GM21529 (cell line): ENCODE data around the gene CDH15.
"Not testable (repeated sequence)": the region's sequence is repeated elsewhere in the genome, so short reads cannot be mapped to it uniquely, and the experiment has no call there.

Source experiments
- ATAC-seq: cut with Tn5 transposase; IDR thresholded peaks from one replicate; pipeline ENCODE4 v1.9.1; 2021; ENCODE audit not compliant: unreplicated experiment

Gene CDH15

DNA sequence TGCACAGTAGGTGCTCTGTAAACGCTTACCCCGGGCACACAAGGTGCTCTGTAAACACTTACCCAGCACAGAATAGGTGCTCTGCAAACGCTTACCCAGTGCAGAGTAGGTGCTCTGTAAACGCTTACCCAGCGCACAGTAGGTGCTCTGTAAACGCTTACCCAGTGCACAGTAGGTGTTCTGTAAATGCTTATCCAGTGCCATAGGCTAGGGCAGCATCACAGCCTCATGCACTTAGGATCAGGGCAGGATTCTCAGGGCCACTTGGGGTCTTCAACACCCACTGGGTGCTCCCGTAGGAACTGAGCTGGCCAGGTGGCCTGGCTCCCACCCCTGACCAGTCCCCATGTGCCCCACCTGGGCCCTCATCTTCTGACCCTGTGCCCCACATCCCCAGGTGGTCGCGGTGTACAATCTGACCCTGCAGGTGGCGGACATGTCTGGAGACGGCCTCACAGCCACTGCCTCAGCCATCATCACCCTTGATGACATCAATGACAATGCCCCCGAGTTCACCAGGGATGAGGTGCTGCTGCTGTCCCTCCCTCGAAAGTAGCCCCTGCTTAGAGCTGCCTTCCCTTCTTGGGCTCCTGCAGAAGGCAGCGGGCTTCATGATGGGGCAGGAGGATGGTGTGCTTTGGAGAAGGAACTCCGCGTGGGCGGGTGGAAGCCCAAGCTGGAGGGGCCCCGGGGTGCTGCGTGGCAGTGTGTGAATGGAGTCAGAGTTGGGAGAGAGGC lies 15.7 kb downstream of the CDH15 start:
- no peak for ATAC-seq

DNA sequence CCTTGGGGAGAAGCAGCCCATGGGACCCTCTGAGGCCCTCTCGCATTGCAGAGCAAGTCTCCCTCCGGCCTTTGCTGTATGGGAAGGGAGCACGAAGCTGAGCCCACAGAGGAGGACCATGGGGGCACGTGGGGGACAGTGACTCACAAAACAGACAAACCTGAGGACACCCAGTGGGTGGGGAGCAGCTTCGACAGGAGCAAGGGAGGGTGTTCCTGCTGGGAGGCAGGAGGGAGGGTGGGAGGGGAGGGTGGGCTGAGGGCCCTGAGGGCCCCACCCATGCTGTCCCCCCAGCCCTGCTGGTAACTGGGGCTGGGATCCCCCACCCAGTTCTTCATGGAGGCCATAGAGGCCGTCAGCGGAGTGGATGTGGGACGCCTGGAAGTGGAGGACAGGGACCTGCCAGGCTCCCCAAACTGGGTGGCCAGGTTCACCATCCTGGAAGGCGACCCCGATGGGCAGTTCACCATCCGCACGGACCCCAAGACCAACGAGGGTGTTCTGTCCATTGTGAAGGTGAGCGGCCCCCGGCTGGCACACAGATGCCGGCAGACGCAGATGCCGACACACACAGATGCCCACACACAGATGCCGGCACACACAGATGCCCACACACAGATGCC lies 16.3 kb downstream of the CDH15 start:
- ATAC-seq: no peak

DNA sequence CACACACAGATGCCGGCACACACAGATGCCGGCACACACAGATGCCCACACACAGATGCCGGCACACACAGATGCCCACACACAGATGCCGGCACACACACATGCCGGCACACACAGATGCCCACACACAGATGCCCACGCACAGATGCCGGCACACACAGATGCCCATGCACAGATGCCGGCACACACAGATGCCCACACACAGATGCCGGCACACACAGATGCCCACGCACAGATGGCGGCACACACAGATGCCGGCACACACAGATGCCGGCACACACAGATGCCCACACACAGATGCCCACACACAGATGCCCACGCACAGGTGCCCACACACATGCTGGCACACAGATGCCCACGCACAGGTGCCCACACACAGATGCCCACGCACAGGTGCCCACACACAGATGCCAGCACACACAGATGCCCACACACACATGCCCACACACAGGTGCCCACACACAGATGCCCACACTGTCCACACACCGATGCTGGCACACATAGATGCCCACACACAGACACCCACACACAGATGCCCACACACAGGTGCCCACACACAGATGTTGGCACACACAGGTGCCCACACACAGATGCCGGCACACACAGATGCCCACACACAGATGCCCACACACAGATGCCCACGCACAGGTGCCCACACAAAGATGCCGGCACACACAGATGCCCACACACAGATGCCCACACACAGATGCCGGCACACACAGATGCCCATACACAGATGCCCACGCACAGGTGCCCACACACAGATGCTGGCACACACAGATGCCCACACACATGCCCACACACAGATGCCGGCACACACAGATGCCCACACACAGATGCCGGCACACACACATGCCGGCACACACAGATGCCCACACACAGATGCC lies 17.2 kb downstream of the CDH15 start:
- ATAC-seq: not testable (repeated sequence)

DNA sequence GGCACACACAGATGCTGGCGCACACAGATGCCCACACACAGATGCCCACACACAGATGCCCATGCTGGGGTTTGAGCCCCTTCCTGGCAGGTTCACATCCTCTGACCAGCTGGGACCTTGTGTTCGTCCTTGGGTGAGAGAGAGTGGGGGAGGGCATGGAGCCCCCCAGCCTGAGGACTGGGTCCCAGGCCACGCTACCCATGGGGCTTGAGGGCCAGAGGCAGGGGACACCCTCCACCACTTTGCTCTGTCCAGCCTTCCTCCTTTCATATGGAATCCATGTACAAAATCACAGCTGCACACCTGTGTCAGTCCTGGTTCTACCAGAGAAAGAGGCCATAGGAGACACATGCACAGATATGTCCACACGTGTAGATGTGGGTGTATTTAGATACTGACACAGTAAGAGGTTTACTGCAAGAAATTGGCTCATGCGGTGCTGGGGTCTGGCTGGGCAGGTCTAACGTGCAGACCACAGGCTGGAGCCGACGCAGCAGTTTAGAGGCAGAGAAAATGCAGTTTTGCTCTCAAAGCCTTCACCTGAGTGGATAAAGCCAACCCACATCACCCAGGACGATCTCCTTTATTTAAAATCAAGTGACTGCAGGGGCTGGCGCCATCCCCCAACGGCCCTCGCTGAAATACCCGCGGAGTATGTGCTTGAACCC lies 17.9 kb downstream of the CDH15 start:
- no peak for ATAC-seq

DNA sequence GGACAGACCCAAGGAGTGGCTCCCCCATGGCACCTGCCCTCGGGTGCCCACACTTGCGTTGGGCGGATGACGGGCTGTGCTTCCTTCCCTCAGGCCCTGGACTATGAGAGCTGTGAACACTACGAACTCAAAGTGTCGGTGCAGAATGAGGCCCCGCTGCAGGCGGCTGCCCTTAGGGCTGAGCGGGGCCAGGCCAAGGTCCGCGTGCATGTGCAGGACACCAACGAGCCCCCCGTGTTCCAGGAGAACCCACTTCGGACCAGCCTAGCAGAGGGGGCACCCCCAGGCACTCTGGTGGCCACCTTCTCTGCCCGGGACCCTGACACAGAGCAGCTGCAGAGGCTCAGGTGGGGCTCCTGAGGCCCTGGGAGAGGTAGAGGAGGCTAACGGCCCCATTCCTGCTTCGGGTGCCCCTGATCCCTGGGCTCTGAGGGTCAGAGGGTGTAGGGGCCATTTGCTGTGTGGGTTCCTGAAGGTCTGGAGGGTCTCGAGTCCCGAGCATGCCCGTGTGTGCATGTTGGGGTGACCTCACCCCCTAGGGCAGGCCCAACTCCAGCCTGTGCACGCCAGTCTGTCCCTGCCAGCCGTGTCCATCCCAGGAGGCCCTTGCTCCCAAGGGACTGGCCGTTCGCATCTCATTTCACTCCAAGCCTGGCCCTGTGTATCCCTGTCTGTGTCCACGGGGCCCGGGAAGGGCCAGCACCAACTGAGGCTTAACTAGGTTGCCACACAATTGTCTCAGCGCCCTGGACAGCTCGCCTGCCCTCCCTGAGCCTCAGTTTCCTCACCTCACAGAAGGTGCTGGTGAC lies 18.8 kb downstream of the CDH15 start:
- ATAC-seq: no peak

DNA sequence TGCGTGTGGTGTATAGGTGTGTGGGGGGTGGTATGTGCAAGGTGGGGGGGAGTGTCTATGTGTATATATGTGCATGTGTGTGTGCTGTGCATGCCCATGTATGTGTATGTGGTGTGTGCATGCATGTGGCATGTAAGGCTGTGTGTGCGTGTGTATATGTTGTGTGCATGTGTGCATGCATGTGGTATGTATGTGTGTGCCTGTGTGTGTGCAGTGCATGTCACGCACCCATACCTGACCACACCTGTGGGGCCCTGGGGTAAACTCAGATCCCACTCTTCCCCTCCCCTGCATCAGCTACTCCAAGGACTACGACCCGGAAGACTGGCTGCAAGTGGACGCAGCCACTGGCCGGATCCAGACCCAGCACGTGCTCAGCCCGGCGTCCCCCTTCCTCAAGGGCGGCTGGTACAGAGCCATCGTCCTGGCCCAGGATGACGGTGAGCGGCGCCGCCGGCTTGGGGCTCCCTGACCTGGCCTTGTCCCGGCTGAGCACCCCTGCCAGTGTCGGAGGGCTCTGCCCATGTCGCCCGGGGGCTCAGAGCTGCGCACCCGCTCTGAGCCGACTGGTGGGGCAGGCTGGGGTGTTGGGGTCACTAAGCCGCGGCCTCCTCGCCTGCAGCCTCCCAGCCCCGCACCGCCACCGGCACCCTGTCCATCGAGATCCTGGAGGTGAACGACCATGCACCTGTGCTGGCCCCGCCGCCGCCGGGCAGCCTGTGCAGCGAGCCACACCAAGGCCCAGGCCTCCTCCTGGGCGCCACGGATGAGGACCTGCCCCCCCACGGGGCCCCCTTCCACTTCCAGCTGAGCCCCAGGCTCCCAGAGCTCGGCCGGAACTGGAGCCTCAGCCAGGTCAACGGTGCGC lies 19.7 kb downstream of the CDH15 start:
- ATAC-seq: no peak

DNA sequence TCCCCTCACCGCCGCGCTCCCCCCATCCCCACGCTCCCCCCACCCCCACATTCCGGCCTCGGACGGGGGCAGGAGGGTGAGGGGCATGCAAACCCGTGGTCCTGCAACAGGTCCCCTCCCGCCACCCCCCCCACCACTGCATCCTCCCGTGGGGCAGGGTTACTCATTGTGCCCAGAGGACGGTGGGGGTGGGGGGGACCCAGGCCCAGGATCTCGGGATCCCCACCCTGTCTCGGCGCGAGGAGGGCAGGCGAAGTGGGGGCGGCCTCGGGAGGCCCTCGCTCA lies 20.3 kb downstream of the CDH15 start:
- ATAC-seq: peak; percentile 4

DNA sequence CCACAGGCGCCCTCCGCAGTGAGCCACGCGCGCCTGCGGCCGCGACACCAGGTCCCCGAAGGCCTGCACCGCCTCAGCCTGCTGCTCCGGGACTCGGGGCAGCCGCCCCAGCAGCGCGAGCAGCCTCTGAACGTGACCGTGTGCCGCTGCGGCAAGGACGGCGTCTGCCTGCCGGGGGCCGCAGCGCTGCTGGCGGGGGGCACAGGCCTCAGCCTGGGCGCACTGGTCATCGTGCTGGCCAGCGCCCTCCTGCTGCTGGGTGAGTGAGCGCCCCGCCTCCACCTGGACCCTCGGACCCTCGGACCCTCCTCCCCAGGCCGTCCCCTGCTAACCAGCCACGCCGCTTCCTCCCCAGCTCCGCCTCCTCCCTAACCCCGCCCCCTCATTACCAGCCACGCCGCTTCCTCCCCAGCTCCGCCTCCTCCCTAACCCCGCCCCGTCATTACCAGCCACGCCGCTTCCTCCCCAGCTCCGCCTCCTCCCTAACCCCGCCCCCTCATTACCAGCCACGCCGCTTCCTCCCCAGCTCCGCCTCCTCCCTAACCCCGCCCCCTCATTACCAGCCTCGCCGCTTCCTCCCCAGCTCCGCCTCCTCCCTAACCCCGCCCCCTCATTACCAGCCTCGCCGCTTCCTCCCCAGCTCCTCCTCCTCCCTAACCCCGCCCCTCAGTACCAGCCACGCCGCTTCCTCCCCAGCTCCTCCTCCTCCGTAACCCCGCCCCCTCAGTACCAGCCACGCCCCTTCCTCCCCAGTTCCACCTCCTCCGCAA lies 20.8 kb downstream of the CDH15 start:
- ATAC-seq: peak; percentile 34

DNA sequence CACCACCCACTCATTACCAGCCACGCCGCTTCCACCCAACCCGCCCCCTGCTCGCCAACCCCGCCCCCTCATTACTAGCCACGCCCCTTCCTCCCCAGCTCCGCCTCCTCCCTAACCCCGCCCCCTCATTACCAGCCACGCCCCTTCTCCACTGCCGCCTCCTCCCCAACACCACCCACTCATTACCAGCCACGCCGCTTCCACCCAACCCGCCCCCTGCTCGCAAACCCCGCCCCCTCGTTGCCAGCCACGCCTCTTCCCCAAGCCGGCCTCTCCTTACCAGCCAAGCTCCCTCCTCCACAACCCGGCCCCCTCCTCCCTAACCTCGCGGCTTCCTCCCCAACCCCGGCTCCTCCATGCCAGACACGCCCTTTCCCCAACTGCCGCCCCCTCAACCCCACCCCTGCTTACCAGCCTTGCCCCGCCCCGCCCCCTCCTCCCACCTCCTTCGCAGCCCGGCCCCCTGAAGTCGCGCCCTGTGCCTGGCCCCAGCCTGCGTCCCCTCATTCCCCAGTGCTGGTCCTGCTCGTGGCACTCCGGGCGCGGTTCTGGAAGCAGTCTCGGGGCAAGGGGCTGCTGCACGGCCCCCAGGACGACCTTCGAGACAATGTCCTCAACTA lies 21.5 kb downstream of the CDH15 start:
- ATAC-seq: peak; percentile 37

DNA sequence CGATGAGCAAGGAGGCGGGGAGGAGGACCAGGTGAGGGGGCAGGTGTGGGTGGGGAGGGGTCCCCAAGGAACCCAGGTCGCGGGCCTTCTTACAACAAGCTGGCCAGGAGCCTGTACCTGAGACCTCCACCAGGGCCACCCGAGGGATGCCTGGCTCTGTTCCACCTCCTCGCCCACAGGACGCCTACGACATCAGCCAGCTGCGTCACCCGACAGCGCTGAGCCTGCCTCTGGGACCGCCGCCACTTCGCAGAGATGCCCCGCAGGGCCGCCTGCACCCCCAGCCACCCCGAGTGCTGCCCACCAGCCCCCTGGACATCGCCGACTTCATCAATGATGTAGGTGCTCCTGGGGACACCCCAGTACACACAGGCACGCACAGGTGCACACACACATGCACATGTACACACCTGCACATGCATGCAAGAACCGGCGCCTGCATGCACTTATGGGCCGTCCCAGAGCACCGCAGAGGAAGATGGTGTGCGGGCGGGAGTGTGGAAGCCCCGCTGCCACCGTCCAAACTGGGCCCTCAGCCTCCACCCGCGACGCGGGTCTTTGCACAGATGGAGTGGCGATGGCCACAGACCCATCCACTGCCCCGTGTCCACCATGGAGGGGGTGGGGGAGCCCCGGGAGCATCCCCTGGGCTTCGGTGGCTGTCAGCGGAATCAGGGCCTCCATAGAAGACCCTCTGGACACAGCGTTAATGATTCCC lies 22.2 kb downstream of the CDH15 start:
- ATAC-seq: no peak

DNA sequence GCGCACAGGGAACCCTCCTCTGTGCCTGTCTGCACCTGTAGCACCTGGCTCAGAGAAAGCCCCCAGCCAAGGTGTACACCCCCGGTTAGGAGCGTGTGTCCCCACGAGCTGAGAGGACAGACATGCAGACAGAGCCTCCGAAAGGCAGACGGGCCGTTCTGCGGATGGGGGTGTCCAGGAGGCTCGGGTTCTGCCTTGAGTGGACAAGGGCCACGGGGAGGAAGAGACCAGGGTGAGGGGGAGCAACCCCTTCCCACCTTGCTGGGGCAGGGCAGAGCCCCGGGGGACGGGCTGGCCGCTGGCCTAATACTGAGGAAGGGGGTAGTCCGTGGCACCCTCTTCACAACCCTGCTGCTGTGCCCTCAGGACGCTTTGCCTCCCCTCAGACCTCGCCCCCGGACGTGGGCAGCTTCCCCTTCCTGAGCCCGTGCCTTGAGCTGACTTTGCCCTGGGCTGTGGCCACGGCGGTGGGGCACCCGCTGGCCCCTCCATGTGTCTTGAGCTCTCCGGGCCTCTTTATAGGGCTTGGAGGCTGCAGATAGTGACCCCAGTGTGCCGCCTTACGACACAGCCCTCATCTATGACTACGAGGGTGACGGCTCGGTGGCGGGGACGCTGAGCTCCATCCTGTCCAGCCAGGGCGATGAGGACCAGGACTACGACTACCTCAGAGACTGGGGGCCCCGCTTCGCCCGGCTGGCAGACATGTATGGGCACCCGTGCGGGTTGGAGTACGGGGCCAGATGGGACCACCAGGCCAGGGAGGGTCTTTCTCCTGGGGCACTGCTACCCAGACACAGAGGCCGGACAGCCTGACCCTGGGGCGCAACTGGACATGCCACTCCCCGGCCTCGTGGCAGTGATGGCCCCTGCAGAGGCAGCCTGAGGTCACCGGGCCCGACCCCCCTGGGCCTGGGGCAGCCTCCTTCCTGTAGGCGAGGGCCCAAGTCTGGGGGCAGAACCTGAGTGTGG lies 23.1 kb downstream of the CDH15 start:
- no peak for ATAC-seq

DNA sequence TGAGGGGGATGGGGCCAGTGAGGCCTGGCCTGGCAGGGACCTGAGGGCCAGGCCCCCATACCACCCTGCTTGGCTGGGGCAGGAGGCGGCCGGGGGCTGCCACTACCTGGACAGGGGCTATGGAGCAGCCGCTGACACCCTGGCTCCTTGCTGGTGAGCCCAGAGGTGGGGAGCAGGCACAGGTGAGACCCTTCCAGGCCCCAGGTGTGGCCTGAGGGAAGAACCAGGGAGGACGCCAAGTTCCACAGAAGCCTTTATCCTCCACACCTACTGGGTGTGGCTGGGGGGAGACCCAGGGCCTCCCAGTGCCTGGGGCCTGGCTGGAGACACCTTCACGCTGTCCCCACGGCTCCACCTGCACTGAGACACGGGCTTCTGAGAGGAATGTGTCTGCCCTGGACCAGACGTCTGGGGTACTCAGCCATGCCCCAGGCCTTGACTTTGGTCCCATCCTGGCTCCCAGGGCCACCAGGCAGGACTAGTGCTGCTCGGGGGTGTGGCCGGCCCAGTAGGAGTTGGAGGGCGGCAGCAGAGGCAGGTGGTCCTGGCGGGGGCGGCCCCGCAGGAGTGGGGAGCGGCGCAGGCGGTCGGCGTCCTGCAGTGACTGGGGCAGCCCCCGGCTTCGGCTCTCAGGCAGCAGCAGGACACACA lies 24.1 kb downstream of the CDH15 start:
- ATAC-seq: no peak

DNA sequence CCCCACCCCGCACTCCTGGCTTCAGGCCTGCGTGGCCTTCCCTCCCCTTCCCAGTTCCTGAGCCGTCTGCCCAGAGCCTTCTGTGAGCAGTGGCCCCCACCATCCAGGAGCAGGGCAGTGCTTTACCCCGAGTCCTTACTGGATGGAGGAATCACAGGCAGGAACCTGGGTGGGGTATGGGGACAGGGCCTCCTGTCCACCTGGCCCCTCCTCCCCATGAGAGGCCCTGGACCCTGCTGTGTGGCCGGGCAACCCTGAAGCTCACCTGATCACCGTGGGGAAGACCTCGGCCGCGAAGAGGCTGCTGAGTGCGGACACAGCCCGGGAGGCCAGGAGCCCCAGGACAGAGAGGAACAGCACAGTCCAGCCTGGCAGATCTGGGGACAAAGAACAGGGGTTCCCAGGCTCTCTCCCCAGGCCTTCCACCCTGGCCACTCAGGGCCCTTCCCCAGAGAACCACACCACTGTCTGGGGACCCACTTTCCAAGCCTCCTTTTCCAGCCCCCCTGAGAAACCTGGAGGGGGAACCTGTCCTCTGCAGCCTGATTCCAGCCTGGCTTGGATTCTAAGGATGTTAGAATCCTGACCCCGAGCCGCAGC lies 25.6 kb downstream of the CDH15 start:
- no peak for ATAC-seq

DNA sequence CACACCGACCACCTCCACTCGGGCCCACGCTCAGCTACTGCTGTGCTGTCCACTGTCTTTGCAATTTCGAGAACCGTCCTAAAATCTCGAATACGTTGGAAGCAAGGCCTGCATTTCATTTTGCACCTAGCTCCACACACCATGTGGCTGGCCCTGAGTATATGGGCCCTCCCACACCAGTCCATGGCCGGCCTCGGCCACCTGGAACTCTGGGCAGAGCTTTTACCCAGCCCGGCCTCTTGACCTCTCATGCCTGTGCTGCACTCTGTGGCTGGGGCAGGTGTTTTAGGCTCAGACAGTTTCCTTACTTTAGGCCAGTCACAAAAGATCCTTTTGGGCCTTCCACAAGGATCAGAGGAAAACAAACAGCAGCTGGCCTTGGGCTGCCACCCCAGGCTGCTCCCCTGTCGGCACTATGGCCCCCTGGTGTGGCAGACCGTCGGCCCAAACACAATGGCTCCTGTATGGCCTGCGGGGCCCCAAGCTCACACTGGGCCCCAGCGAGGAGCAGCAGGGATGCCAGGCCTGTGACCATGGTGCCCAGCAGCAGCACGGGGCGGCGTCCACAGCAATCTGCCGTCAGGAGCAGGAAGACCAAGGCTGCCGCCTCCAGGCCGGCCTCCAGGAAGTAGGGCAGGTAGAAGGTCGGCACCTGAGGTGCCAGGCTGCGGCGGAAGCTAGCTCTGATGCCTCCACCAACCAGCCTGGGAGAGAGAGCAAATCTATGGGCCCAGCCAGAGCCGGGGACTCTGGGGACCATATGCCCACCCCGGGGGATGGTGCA lies 26.3 kb downstream of the CDH15 start:
- no peak for ATAC-seq
